HG03095 (cell line): ENCODE data around the gene APMAP.
"Not testable (repeated sequence)": the region's sequence is repeated elsewhere in the genome, so short reads cannot be mapped to it uniquely, and the experiment has no call there.

Experiments used
- ATAC-seq: cut with Tn5 transposase; IDR thresholded peaks from one replicate; pipeline ENCODE4 v1.9.1; 2021; ENCODE audit warnings: moderate library complexity; ENCODE audit not compliant: unreplicated experiment

APMAP gene

DNA sequence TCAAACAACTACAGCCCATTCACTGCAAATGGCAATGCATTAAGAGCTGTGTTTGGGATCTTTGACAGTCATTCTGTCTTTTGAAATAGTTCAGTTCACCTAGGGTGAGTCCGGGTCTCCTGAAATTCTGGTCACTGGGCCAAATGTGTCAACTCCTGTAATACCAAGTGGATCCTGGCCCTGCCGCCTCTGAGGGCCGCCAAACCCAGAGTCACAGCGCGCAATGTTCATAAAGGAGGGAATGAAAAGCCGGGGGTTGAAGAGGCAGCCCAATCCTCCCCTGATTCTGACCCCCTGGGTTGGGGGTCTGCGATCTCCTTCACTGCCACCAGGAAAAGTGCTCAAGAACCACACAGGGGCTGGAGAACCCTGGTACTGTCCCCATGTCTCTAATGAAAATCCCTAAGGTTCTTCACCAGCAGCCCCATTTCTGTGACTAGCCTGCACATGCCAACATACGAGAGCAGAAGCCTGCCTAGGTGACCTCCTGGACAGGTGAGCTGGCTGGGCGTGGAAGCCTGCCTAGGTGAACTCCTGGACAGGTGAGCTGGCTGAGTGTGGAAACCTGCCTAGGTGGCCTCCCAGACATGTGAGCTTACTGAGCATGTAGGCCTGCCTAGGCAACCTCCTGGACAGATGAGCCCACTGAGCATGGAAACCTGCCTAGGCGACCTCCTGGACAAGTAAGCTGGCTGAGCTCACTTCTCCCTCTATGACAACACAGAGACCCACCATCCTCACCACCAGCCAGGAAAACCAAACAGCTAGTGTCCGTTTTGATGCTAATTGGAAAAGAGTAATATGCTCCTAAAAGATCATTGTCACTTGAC is 16.1 kb upstream of the APMAP start:
- ATAC-seq = no peak

DNA sequence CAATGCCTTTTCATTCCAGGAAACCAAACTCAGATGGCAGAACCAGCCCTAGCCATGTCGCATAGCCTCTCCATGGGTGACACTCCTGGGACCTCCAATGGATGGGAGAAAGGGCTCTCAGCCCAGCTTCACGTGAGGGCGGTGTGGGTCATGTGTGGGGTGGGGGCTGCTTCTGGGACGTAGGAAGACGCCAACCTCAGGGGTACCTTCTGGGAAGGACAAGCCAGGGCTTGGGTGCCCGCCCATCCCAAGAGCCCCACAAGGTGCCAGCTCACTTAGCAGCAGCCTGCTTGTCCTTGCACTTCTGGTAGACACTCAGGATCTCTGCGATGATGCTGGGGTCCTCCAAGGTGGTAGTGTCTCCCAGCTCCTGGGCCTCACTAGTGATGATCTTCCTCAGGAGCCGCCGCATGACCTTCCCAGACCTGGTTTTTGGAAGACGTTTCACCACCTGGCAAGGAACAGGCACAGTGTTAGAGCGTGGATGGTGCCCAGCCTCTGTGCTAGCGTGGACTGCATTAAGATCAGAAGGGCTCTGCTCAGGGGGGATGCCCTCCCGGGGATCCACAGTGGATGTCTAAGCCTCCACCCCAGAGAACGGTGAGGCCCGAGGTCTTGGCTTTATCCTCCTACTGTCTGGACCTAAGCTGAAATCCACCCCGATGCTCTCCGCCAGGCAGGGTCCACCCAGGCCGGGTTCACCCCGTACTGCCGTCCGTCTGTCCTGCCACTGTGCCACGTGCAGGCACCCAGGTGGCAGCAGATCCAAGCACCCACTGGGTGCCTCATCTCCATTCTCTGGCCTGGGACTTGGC is 15.1 kb upstream of the APMAP start:
- ATAC-seq = no peak

DNA sequence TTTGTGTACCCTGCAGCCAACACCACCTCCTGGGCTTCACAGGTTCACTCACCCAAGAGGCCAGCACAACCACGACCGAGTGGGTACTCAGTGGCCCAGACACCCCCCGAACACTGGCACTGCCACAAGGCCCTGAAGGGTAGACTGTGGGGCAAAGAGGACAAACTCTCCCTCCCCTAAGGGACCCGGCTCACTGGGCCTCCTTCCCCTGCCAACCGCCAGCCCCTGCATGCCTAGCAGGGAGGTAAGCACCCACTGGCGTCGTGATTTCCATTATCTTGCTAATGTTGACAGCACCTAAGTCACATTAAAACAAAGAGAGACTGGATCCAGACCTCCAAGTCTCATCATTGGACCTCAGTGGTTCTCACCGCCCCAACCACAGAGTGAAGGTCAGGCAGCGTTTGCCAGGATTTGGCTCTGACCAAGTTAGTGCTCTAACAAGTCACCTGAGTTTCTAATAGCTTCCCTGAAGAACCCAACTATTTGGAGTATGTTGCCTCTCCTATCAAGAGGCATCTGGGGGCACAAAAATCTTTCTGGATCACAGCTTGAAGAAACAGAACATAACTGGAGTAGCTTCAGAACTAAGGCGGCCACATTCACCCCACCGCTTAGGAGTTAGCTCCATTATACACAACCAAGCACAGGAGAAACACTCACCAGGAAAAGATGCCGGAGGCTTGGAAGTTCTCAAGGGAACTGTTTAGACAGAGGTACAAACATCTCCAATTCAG is 14.0 kb upstream of the APMAP start:
- ATAC-seq = no peak

DNA sequence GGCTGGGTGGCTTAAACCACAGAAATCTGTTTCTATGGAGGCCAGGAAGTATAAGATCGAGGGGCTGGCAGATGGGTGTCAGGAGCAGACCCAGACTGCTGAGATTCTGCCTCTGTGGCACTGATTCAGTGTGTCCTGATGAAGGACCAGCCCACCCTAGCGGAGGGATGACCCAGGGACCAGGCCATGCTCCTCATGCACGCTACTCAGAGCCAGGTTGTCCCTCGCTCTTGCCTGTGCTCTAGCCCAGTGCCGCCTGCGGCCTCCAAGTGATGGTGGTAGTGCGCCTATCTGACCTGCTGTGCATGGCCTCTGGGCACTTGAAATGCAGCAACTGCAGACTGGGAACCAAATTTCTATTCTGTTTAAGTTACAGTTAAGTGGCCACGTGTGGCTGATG is 13.1 kb upstream of the APMAP start:
- ATAC-seq = no peak

DNA sequence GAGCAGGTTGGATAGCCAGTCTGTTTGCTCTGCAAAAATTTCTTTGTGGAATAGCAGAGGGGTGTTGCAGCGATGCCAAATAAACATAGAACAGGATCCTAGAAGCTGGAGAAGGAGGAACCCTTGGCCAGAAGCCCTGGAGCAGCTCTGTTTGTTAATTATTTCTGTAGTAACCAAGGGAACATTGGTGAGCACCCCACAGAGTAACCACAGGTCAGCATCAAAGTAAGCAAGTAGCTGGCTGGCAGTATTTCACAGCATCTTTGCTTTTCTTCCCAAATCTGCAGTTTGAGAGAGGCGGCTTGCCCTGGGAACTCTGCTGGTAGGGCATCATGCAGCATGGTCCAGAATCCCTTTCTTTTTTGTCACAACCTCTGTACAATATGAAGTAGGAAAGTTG is 12.7 kb upstream of the APMAP start:
- no peak for ATAC-seq

DNA sequence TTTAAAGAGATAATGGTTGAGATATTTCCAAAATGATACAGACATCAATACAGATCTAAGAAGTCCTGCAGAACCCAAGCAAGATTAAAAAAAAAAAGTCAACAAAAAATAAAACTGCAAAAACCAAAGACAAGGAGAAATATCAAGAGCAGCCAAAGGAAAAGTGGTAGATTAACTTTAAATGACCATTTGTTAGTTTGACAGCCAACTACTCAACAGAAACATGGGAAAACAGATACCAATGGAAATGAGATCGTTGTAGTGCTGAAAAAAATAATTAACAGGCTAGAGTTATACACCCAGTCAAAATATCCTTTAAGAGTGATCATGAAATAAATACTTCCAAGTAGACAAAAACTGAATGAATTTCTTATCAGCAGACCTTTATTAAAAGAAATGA is 10.5 kb upstream of the APMAP start:
- no peak for ATAC-seq

DNA sequence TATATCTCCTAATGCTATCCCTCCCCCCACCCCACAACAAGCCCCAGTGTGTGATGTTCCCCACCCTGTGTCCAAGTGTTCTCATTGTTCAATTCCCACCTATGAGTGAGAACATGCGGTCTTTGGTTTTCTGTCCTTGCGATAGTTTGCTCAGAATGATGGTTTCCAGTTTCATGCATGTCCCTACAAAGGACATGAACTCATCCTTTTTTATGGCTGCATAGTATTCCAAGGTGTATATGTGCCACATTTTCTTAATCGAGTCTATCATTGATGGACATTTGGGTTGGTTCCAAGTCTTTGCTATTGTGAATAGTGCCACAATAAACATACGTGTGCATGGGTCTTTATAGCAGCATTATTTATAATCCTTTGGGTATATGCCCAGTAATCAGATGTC is 8.8 kb upstream of the APMAP start:
- ATAC-seq = not testable (repeated sequence)

DNA sequence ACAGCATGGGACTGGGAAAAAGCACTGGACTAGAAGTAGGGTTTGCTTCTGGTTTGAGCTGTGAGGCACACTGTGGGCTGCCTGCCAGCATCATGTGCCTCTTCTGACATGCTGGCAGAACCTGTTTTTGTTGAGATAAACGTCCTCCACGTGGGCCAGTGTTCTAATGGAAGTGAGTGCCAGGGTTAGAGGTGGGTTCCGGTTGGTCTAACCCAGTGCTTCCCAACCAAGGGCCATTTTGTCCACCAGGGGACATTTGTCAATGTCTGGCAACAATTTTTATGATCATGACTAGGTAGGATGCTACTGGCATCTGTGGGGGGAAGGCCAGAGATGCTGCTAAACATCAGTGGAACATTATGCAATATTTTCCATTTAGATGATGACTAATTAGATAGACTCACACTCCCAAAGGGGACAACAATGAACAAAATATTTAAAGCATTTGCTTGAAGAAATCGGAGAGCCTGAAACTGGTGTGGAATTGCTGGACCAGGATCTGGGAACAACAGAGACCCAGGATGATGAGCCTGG is 7.8 kb upstream of the APMAP start:
- no peak for ATAC-seq

DNA sequence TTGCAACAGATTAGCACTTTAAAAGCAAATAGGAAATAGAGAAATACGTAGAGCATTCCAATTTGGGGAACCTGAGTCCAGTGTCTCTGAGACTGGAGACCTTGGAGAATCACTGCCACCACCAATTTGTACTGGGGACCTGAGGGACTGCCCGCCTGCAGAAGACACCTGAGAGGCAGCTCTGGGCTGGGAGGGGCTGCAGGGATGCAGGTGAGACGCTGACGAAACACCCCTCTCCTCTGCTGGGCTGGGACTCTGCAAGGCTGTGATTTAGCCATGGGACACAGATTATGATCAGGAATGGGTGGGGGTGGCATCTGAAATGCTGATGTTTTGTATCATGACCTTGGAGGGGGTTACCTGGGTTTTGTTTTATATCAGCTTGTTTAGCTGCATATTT is 7.0 kb upstream of the APMAP start:
- no peak for ATAC-seq

DNA sequence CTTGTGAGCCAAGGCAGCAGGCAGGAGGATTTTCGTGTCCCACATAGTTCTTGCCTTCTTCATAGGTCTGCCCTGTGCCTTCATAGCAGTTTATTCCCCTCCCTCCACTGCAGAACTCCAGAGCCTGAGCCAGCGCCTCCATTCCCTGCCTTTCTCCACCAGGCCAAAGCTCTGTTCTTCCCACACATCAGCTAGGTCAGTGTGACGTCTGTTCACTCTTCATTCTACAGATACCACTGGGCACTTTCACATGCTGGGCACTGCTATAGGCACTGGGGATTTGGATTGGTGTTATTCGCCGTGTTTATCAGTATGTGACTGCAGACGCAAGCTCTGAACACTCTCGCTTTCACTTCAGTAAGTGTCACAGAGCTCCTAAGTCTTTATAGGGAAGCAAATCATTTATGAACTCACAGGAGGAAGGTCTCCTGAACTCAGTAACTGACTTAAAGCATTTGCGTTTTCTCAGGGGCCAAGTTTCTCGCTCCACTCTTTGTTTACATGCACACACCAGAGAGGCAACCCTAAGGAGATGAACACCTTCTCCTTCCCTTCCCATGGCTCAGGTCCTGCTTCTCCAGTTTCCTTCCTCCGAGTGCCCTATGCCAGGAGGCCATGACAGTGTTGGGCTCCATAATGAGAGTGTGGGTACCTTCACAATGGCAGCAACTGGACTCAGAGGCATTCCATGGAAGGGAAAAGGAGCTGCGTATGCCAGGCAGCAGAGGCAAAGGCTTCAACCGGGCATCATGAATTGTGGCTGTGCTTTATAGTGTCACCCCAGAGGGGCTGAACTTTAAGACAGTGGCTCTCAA is 6.3 kb upstream of the APMAP start:
- ATAC-seq = no peak

DNA sequence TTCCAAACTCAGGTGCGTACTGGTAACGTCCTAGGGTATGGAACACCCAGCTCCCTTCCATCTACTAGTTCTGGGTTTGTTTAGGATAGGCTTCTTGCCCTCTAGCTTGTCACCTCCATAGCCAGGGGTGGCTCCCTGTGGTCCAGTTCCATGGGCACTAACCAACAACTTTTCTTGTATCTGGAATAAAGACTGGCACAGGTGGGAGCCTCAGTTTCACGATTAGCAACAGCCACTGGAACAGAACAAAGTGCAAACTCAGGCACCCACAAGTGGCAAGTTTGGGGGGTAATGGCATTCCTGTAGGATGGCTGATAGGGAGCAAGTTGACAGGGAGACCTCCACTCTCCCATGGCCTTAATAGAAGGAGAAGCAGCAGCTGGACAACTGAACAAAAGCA is 5.6 kb upstream of the APMAP start:
- ATAC-seq = no peak

DNA sequence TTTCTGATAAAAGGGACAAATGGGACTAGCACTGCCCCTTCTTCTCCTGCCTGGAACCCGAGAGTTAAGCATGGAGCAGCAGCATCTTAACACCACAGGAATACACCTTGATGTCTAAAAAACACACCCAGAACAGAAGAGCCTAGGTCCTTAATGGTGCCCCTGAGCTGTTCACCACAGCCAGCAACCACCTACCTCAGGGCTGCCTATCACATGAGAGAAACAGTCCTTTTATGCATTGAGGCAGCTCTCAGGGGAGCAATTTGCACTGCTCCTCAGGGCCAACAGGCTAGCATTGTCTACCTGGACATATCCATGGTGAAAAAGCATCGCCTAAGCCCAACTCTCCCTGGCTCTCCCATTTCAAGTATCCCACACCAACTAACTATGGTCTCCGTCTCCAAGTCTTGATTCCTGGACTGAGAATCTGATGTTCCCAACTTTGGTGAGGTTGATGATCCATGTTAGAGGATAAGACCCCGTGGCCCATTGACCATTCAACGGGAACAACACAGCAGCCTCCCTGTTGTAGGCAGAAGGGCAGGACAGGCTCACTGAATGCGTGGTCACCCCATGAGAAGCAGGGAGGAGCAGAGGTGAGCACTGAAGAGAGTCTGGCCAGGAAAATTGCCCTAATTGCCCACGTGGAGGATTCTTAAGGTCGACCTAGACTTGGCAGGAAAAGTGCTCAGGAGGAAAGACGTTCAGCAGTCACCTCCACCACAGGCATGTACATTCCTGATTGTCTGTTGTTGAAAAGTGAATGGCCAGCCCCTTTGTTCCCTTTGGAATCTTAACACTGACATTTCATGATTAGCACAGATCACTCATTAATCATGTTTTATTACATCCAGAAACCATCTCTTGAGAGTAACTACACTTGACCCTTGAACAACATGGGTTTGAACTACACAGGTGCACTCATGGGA is 4.2 kb upstream of the APMAP start:
- ATAC-seq = no peak

DNA sequence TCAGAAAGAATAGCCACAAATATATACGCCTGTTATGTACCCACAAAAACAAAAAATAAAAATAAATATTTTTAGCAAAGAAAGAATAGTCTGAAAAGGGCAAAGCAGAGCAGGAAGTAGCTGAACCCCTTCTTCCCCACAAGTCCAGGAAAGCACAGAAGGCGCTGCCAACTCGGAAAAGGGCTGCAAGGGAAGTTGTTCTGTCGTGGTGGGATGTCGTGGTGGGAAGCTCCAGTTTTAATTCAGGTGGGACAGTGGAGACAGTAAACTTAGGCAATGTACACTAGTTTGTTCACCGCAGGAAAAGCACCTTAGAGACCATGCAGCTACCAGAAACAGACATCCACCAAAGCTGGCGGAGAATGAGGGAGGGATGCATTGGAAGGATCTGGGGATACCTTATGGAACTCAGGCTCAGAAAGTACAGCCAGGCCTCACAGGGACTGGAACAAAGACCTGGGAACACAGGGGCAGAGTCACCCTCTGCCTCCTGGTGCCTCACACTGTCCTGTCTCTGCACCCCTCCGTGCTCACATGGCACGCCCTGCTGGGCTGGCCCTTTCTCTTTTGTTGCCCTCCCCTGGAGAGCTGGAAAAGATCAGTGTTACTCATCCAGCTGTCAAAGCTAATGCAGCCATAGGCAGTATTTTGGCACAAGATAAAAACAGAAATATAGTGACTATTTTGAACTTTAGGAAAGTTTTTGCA is 3.3 kb upstream of the APMAP start:
- ATAC-seq = no peak

DNA sequence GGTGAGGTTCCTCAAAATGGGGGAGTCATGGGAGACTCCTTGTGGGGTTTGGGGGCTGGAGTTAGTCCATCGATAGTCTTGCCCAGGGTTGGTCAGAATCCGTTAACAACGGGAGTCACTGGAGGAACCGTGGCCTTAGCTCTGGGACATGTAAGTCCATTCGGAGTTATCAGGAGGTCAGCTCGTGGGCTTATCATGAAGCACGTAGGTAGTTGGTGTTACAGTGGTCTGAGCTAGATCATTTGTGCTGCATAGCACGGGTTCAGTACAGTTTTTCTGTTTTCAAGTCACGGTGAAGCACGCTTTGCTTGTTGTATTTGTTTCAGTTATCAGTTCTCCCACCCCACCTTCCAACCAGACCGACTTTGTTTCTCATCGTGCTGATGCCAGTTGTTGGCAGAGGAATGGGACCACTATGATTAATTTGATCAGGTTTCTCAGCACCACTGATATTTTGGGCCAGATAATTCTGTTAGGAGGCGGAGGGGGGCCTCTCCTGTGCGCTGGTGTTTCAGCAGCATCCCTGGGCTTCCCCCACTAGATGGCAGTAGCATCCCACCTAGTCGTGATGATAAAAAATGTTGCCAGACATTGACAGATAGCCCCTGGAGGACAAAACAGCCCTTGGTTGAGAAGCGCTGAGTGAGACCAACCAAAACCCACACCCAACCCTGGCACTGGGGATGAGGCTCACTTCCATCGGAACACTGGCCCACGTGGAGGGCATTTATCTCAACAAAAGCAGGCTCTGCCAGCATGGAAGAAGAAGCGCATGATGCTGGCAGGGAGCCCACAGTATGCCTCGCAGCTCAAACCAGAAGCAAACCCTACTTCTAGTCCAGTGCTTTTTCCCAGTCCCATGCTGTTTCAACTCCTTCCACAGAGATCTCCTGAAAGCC is 2.2 kb upstream of the APMAP start:
- ATAC-seq = no peak

DNA sequence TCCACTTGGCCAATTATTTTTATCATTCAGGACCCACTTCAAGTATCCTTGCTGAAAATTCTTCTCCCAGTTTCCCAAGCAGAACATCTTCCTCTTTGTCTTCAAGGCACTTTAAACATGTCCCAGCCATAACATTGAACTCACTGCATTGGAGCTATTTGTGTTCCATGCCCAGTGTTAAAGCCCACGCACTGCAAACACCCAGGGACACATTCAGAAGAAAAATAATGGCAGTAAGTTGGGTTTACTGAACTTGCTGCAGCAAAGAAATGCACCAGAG is 1.6 kb upstream of the APMAP start:
- no peak for ATAC-seq

DNA sequence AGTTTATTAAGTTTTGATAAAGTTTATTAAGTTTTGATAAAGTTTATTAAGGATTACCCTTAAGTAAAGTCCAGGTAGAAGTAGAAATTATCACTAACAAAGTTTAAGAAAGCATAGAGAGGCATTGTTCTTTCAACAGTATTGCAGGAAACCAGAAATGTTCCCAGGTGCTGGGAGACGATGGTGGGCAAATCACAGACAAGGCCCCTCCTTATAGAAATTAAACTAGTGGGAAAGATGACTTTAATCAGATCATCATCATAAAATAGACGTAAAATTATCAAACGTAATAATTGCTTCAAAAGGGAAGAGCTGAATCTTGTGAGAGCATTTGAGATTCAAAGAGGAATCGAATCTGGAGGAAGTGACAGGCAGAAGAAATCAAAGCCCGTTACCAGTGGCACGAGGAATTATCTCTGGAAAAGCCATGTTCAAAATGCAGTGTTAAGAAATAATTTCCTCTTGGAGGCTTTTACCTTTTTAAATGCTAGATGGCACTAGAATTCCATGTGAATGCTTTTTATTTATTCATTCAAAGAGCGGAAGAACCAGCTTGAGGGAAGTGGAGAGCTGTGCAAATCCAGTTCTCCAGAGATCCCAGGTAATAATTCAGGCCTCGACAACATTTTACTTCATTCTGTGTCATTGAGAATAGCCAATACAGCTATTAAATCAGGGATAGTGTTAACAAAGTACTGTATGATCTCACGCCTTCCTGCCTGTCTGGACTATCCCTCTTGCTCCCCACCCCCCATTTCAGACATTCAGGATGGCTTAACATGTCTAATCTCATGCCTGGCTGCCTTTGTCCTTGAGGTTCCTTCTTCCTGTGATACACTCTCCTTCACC is 1.0 kb upstream of the APMAP start:
- ATAC-seq = no peak

DNA sequence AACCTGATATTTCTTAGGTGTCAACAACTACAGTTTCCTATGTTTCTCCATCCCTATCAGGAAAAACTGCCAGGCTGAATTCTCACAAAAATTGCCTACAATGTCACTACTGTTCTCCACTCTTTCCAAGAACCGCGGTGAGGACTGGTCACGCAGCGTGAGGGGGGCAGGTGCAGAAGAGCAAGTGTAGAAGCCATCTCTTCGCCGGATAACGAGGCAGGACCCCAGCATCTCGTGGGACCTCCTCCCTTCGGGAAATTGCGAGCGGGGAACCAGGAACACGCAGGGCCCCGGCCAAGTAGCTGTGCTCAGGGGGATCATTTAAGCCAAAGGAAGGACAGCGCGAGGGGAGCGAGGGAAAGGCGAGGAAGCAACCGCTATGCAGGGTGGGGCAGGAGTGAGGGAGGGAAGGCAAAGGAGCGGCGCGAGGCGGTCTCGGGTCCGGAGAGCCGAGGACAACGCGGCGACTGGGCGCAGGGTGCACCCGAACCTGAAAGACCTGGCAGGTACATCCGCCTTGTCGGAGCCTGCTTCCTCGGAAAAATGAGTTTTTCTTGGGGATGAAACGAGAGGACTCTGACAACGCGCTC is 559 bp downstream of the APMAP start:
- ATAC-seq = peak; percentile 18
